HepG2 (cell line): ENCODE results near the gene OR6A2. TPM values are rescaled to one million over a fixed set of nuclear protein-coding genes. Genes with fewer than 3 reads are reported as not detected.

Experiments
- ATAC-seq: fragments of 200-7000 bp; cut with Tn5 transposase; 3 replicates; pipeline ENCODE4 v1.9.1; 2020; ENCODE audit warnings: mild to moderate bottlenecking, moderate library complexity
- BruUV-seq: library from RNA; stranded (reverse); fragments of 400-500 nt; replicated peaks from 2 replicates; lab custom pipeline; 2021; lab: Mats Ljungman, UMichigan
- CTCF ChIA-PET: fragments of 300-600 bp; formaldehyde crosslinking; extraction: SDS; loops from one replicate; lab custom pipeline; 2021; ENCODE audit warnings: low total read pairs, inconsistent platforms, low intra/inter-chr PET ratio; lab: Yijun Ruan, JAX
- POLR2A ChIA-PET: fragments of 350-600 bp; sonication (Branson Sonifier 250); formaldehyde crosslinking; loops from one replicate; lab custom pipeline; 2020; ENCODE audit warnings: antibody characterized with exemption, inconsistent platforms; lab: Yijun Ruan, JAX
- DNase-seq: peaks from one replicate; pipeline ENCODE4 v3.0.0-alpha.2; 2015; ENCODE audit warnings: low spot score
- FAIRE-seq: peaks from 3 replicates; lab custom pipeline; 2011; peaks lifted over from hg19 to GRCh38; lab: Jason Lieb, UNC
- H2AFZ ChIP-seq: one replicate; pipeline ENCODE4 v1.6.1; 2011; ENCODE audit warnings: low read length, inconsistent platforms
- H3K27ac ChIP-seq: fragments of 300-600 bp; 3 replicates; pipeline ENCODE4 v1.8.0; 2011; ENCODE audit warnings: mixed run types, mild to moderate bottlenecking, mixed read lengths, low read length, inconsistent platforms; ENCODE audit not compliant: insufficient read depth; ENCODE audit errors: extremely low read length
- H3K27me3 ChIP-seq, 2 experiments: fragments of 200-600 bp in 1 of 2; 2 replicates in 1 of 2; 3 replicates in 1 of 2; pipeline versions ENCODE4 v1.6.0 to v1.8.0; 2011; ENCODE audit warnings: low read length in 2 of 2, mild to moderate bottlenecking in 2 of 2, moderate library complexity in 2 of 2, inconsistent platforms in 1 of 2; ENCODE audit not compliant: insufficient read depth in 2 of 2, control insufficient read depth in 1 of 2
- H3K36me3 ChIP-seq, 2 experiments: fragments of 200-600 bp in 1 of 2; replicated peaks in 1 of 2; 2 replicates in 1 of 2; 3 replicates in 1 of 2; pipeline versions ENCODE4 v1.5.1 to v1.8.0; 2011; ENCODE audit warnings: low read length in 2 of 2, inconsistent platforms in 1 of 2; ENCODE audit not compliant: insufficient read depth in 2 of 2, control insufficient read depth in 1 of 2
- H3K4me1 ChIP-seq: 2 replicates; pipeline ENCODE4 v1.5.1; 2012; ENCODE audit warnings: low read length, inconsistent platforms; ENCODE audit not compliant: insufficient read depth
- H3K4me2 ChIP-seq: 2 replicates; pipeline ENCODE4 v1.6.0; 2011; ENCODE audit warnings: low read depth, low read length, inconsistent platforms
- H3K4me3 ChIP-seq, 3 experiments: fragments of 200-600 bp in 1 of 3; sonication (generic), shearing (Covaris generic) in 1 of 3; replicated peaks in 1 of 3; 2 replicates each; pipeline ENCODE4 v1.5.1; 2011 to 2016; ENCODE audit warnings: low read length in 3 of 3, inconsistent platforms in 2 of 3, low read depth in 2 of 3, mild to moderate bottlenecking in 2 of 3, control low read depth in 1 of 3, mixed read lengths in 1 of 3; ENCODE audit not compliant: insufficient read depth in 1 of 3
- H3K79me2 ChIP-seq: one replicate; pipeline ENCODE4 v1.6.1; 2011; ENCODE audit warnings: low read length, inconsistent platforms; ENCODE audit not compliant: insufficient read depth
- H3K9ac ChIP-seq: 2 replicates; pipeline ENCODE4 v1.6.0; 2011; ENCODE audit warnings: mild to moderate bottlenecking, low read depth, low read length, inconsistent platforms; ENCODE audit not compliant: insufficient read depth
- H3K9me3 ChIP-seq: 2 replicates; pipeline ENCODE4 v1.5.1; 2012; ENCODE audit warnings: mild to moderate bottlenecking, low read length
- H4K20me1 ChIP-seq: 2 replicates; pipeline ENCODE4 v1.6.0; 2011; ENCODE audit warnings: inconsistent platforms, mild to moderate bottlenecking, low read length, moderate library complexity; ENCODE audit not compliant: insufficient read depth
- ATF5 ChIP-seq: sonication (generic); formaldehyde crosslinking; IDR thresholded peaks from 2 replicates; pipeline ENCODE4 v1.4.0; 2020; ENCODE audit warnings: mild to moderate bottlenecking, low read depth, missing genetic modification reagents
- CREB3 ChIP-seq: sonication (generic); formaldehyde crosslinking; IDR thresholded peaks from 2 replicates; pipeline ENCODE4 v1.5.0; 2020; ENCODE audit warnings: missing genetic modification reagents
- EHMT2 ChIP-seq: fragments of 200-600 bp; sonication (generic); IDR thresholded peaks from 2 replicates; pipeline ENCODE4 v1.7.0; 2017; ENCODE audit warnings: antibody characterized with exemption, low read depth, low read length, borderline replicate concordance
- HOXD1 ChIP-seq: sonication (generic); formaldehyde crosslinking; IDR thresholded peaks from 2 replicates; pipeline ENCODE4 v1.5.0; 2020; ENCODE audit warnings: missing genetic modification reagents
- MXD1 ChIP-seq: sonication (generic); formaldehyde crosslinking; IDR thresholded peaks from 2 replicates; pipeline ENCODE4 v1.4.0; 2020; ENCODE audit warnings: mild to moderate bottlenecking, missing genetic modification reagents
- REXO4 ChIP-seq: sonication (generic); formaldehyde crosslinking; IDR thresholded peaks from 2 replicates; pipeline ENCODE4 v1.8.0; 2022; ENCODE audit warnings: missing genetic modification reagents, mild to moderate bottlenecking, borderline replicate concordance
- TFDP2 ChIP-seq: sonication (generic); formaldehyde crosslinking; IDR thresholded peaks from 2 replicates; pipeline ENCODE4 v1.4.0; 2020; ENCODE audit warnings: missing genetic modification reagents
- TP53 ChIP-seq: sonication (generic); formaldehyde crosslinking; conservative IDR thresholded peaks from 2 replicates; pipeline ENCODE4 v1.4.0; 2020; ENCODE audit warnings: missing genetic modification reagents
- ZFP37 ChIP-seq: sonication (generic); formaldehyde crosslinking; IDR thresholded peaks from 2 replicates; pipeline ENCODE4 v1.4.0; 2020; ENCODE audit warnings: missing genetic modification reagents, borderline replicate concordance
- ZNF558 ChIP-seq: sonication (generic); formaldehyde crosslinking; IDR thresholded peaks from 2 replicates; pipeline ENCODE4 v1.9.0; 2022; ENCODE audit warnings: mild to moderate bottlenecking, missing genetic modification reagents, borderline replicate concordance
- ZNF746 ChIP-seq: sonication (generic); formaldehyde crosslinking; IDR thresholded peaks from 2 replicates; pipeline ENCODE4 v1.8.0; 2022; ENCODE audit warnings: mild to moderate bottlenecking, missing genetic modification reagents
- WGBS: methylation state at CpG from one replicate; pipeline ENCODE4 v1.1.6; 2017; ENCODE audit warnings: low lambda C conversion rate; 5-methylcytosine and 5-hydroxymethylcytosine counted together
- in situ Hi-C: cut with HindIII; loops from 2 replicates; pipeline ENCODE4 v1.10.0; 2017; ENCODE audit warnings: low pct_unique_long_range_greater_than_20kb; ENCODE audit not compliant: extremely low pct_ligation_motif_present
- intact Hi-C: fragments of 100-400 bp; cut with micrococcal nuclease; formaldehyde crosslinking; loops from one replicate; pipeline ENCODE4 v1.10.0; 2022; ENCODE audit not compliant: unreplicated experiment
- polyA plus RNA-seq, 8 experiments: library from polyadenylated mRNA; depleted of rRNA in 3 of 8; stranded (reverse) in 7 of 8; unstranded in 1 of 8; fragments of >200 nt; fragmentation: Illumina TruSeq in 4 of 8; extraction: Trizol in 4 of 8; gene quantifications; 2 replicates each; pipeline versions ENCODE4 v1.2.1 to v1.2.3, GENCODE V29; 2011 to 2016; ENCODE audit warnings: low read depth in 4 of 8, missing spikeins in 1 of 8, mixed read lengths in 1 of 8; ENCODE audit not compliant: insufficient read depth in 1 of 8
- total RNA-seq, 5 experiments: library from RNA; depleted of rRNA; stranded (reverse); fragments of >200 nt; fragmentation: Illumina TruSeq; extraction: Trizol; gene quantifications; 2 replicates each; pipeline ENCODE4 v1.2.3, GENCODE V29; 2016; ENCODE audit warnings: low read depth in 1 of 5

The OR6A2 gene
- total and polyA plus RNA-seq, 2 of the 13 experiments (the other 11 are each of a cell fraction or from before 2014, with no cell fraction given) = not detected

GRCh38 chr11:6746086-6746618 is 53.3 kb downstream of the OR6A2 start:
- Histone ChIP-seq H3K9ac (no peak overlapping the region), H4K20me1 (no peaks in the 10 kb centered on the region), H3K9me3 (no peaks in the 10 kb centered on the region), H3K27ac (no peak overlapping the region), H3K4me2 (no peak overlapping the region), H3K36me3 (no peaks in the 10 kb centered on the region), H3K4me3 (no peak overlapping the region), H2AFZ (no peak overlapping the region), H3K27me3 (peaks cover 0 to 12% of the 10 kb centered on the region in 2 experiments; a peak in 2 of 5 replicates), H3K79me2 (no peaks in the 10 kb centered on the region), H3K4me1 (no peaks in the 10 kb centered on the region)
- TF ChIP-seq MXD1 = no peak
- ChIA-PET POLR2A (no interaction called here), CTCF (no interaction called here)
- intact Hi-C loops = no loop called here
- in situ Hi-C loops = no loop called here
- no TSS peak for BruUV-seq
- no peak for DNase-seq
- no peak for ATAC-seq
- no peak for FAIRE-seq
- WGBS = 5% methylated on average over 5 of the region's 5 CpGs

- H4K20me1 ChIP-seq = no peaks in the 10 kb centered on the region
- ChIA-PET CTCF (no interaction called here), POLR2A (no interaction called here)
- intact Hi-C loops (no loop called here), in situ Hi-C loops (no loop called here)
- no TSS peak for BruUV-seq
- no peak for FAIRE-seq
- no peak for DNase-seq
- H3K9me3 ChIP-seq = no peaks in the 10 kb centered on the region
- no peaks in the 10 kb centered on the region for H3K79me2 ChIP-seq
- H3K27ac ChIP-seq = no peak overlapping the region
- no peak overlapping the region for H2AFZ ChIP-seq
- peaks cover 0 to 12% of the 10 kb centered on the region in 2 experiments; a peak in 2 of 5 replicates for H3K27me3 ChIP-seq
- no peak for ATAC-seq
- H3K4me2 ChIP-seq = no peak overlapping the region
- H3K4me3 ChIP-seq = no peak overlapping the region
- no peaks in the 10 kb centered on the region for H3K4me1 ChIP-seq
- no peak overlapping the region for H3K9ac ChIP-seq
- WGBS = 0% methylated on average over 2 of the region's 2 CpGs
- H3K36me3 ChIP-seq = no peaks in the 10 kb centered on the region
- TF ChIP-seq EHMT2 = no peak
- TF ChIP-seq ZNF558 = no peak
- no peak for TF ChIP-seq ZNF746 (CRISPR knock-in tag)
- TF ChIP-seq CREB3 (CRISPR knock-in tag) = no peak
- no peak for TF ChIP-seq HOXD1 (CRISPR knock-in tag)
- no peak for TF ChIP-seq TP53 (CRISPR knock-in tag)
- no peak for TF ChIP-seq REXO4 (CRISPR knock-in tag)
- TF ChIP-seq ZFP37 (CRISPR knock-in tag) = no peak
- no peak for TF ChIP-seq TFDP2
- TF ChIP-seq ATF5 (CRISPR knock-in tag) = no peak
These were observed 53.9 kb downstream of the OR6A2 start for GRCh38 chr11:6745465-6746015.
